Activated gamma-delta T cell (primary cell): ENCODE measurements around the gene DUOX1.
"Not testable (repeated sequence)": the region's sequence is repeated elsewhere in the genome, so short reads cannot be mapped to it uniquely, and the experiment has no call there.

Source experiments
- DNase-seq: peaks from one replicate; lab custom pipeline; 2025; lab: John Stamatoyannopoulos, UW

Gene DUOX1

GRCh38 chr15:45121706-45122417, 7.9 kb upstream of the DUOX1 start:
- DNase-seq, result no peak

GRCh38 chr15:45122719-45123118, 7.1 kb upstream of the DUOX1 start:
- no peak for DNase-seq

- no peak for DNase-seq
Observed at GRCh38 chr15:45123397-45123796, 6.4 kb upstream of the DUOX1 start.

- DNase-seq, result no peak
Observed at GRCh38 chr15:45126535-45127158, 3.1 kb upstream of the DUOX1 start.

- DNase-seq, result no peak
Observed at GRCh38 chr15:45128971-45129639, 689 bp upstream of the DUOX1 start.

GRCh38 chr15:45130291-45131000, 652 bp downstream of the DUOX1 start:
- no peak for DNase-seq

GRCh38 chr15:45131510-45131909, 1.7 kb downstream of the DUOX1 start:
- DNase-seq, result no peak

GRCh38 chr15:45132844-45133560, 3.2 kb downstream of the DUOX1 start:
- DNase-seq, result no peak

- no peak for DNase-seq
Observed at GRCh38 chr15:45133561-45133920, 3.7 kb downstream of the DUOX1 start.

GRCh38 chr15:45134046-45134445, 4.3 kb downstream of the DUOX1 start:
- no peak for DNase-seq

- no peak for DNase-seq
Observed at GRCh38 chr15:45134682-45135604, 5.1 kb downstream of the DUOX1 start.

- DNase-seq, result not testable (repeated sequence)
Observed at GRCh38 chr15:45135705-45136377, 6.0 kb downstream of the DUOX1 start.

GRCh38 chr15:45136378-45136764, 6.6 kb downstream of the DUOX1 start:
- DNase-seq, result no peak

- DNase-seq, result no peak
Observed at GRCh38 chr15:45137703-45138102, 7.9 kb downstream of the DUOX1 start.

GRCh38 chr15:45138814-45139765, 9.3 kb downstream of the DUOX1 start:
- DNase-seq, result no peak

GRCh38 chr15:45139770-45140169, 10.0 kb downstream of the DUOX1 start:
- DNase-seq, result no peak

- no peak for DNase-seq
Observed at GRCh38 chr15:45140557-45141250, 10.9 kb downstream of the DUOX1 start.

- DNase-seq, result no peak
Observed at GRCh38 chr15:45141386-45141785, 11.6 kb downstream of the DUOX1 start.

GRCh38 chr15:45143056-45143455, 13.3 kb downstream of the DUOX1 start:
- DNase-seq, result no peak
